LNCAP (cell line): ENCODE results near the gene CLEC16A.

Experiments
- TF ChIP-seq, protein P1 (sequence below): fragments of 450-650 bp; IDR thresholded peaks from 2 replicates; pipeline ENCODE4 v1.5.1; 2017; ENCODE audit warnings: mild to moderate bottlenecking

Gene CLEC16A, protein sequence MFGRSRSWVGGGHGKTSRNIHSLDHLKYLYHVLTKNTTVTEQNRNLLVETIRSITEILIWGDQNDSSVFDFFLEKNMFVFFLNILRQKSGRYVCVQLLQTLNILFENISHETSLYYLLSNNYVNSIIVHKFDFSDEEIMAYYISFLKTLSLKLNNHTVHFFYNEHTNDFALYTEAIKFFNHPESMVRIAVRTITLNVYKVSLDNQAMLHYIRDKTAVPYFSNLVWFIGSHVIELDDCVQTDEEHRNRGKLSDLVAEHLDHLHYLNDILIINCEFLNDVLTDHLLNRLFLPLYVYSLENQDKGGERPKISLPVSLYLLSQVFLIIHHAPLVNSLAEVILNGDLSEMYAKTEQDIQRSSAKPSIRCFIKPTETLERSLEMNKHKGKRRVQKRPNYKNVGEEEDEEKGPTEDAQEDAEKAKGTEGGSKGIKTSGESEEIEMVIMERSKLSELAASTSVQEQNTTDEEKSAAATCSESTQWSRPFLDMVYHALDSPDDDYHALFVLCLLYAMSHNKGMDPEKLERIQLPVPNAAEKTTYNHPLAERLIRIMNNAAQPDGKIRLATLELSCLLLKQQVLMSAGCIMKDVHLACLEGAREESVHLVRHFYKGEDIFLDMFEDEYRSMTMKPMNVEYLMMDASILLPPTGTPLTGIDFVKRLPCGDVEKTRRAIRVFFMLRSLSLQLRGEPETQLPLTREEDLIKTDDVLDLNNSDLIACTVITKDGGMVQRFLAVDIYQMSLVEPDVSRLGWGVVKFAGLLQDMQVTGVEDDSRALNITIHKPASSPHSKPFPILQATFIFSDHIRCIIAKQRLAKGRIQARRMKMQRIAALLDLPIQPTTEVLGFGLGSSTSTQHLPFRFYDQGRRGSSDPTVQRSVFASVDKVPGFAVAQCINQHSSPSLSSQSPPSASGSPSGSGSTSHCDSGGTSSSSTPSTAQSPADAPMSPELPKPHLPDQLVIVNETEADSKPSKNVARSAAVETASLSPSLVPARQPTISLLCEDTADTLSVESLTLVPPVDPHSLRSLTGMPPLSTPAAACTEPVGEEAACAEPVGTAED

DNA sequence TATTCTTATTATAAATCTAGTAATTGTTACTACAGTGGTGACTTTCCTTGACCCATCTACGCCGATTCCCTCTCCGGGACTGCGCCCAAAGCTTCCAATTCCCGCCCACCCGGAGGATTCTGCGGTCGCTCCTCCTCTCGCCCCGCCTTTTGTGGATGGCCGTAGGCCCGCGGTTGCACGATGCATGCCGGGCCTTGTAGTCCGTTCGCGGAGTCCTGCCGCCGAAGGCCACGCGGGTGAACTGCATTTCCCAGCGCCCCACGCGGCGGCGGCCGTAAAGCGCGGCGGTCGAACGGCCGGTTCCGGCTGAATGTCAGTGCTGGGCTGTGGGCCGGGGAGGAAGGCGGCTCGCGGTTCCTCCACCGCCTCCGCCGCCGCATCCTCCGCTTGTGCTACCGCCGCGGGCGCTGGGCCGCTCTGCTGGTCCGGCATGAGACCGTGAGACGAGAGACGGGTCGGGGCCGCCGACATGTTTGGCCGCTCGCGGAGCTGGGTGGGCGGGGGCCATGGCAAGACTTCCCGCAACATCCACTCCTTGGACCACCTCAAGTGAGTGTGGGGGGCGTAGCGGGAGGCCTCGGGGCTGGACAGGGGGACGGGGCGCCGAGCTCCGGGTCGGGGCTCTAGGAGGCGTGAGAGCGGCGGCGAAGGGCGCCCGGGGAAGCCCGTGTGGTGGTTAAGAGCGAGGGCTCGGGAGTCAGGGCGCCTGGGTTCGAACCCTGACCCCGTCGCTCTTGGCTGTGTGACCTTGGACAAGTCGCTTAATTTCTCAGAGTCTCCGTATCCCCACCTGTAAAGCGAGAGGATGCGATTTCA lies at the start of gene CLEC16A:
TSS of gene CLEC16A (plus strand) at position 316 of the 816 bp plus-strand sequence. CDS start at position 470, 154 bp downstream.
- TF ChIP-seq, protein P1, sequence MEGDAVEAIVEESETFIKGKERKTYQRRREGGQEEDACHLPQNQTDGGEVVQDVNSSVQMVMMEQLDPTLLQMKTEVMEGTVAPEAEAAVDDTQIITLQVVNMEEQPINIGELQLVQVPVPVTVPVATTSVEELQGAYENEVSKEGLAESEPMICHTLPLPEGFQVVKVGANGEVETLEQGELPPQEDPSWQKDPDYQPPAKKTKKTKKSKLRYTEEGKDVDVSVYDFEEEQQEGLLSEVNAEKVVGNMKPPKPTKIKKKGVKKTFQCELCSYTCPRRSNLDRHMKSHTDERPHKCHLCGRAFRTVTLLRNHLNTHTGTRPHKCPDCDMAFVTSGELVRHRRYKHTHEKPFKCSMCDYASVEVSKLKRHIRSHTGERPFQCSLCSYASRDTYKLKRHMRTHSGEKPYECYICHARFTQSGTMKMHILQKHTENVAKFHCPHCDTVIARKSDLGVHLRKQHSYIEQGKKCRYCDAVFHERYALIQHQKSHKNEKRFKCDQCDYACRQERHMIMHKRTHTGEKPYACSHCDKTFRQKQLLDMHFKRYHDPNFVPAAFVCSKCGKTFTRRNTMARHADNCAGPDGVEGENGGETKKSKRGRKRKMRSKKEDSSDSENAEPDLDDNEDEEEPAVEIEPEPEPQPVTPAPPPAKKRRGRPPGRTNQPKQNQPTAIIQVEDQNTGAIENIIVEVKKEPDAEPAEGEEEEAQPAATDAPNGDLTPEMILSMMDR = no peak

DNA sequence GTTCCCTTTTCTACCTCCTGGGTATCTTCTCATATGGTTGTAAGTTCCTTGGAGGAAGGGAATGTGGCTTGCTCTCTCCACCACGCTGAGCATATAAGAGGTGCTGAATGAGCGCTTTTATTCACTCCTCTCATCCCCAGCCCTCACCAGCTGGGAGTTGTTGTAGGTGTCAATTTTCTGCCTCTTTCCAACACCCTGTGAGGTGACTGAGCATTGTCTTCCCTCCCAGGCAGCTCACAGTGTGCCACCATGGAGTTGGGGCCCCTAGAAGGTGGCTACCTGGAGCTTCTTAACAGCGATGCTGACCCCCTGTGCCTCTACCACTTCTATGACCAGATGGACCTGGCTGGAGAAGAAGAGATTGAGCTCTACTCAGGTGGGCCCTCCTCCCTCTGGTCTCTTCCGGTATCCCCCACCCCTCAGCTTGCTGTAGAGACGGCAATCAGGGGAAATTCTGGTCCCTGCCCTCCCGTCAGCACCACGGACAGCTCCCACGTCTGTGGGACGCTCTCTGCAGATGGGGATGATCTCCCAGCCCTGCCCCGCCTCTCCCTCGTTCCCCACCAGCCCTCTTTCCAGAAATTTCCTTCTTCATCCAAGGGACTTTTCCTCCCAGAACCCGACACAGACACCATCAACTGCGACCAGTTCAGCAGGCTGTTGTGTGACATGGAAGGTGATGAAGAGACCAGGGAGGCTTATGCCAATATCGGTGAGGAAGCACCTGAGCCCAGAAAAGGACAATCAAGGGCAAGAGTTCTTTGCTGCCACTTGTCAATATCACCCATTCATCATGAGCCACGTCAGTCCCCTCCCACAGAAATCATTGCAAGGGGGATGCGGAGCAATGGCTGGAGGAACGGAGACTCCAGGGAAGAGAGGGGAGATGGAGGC lies 49.1 kb upstream of the CLEC16A start:
- TF ChIP-seq, protein P1 = no peak

DNA sequence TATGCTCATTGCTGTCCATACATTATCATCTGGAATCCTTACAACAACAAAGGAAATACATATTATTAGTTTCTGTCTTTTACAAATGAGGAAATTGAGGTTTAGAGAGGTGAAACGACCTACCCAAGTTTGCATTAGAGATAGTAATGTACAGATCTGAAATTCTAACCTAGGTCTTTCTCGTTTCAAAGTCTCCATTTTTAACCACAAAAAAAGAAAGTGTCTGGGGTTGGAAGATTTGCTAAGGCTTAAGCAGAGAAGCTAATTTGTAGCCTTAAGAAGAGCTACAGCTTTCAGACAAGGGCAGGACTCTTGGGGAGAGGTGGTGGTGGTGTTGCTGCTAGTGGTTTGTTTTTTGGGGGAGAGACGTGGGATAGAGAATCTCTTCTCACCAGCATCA lies 48.2 kb upstream of the CLEC16A start:
- TF ChIP-seq, protein P1 = no peak

DNA sequence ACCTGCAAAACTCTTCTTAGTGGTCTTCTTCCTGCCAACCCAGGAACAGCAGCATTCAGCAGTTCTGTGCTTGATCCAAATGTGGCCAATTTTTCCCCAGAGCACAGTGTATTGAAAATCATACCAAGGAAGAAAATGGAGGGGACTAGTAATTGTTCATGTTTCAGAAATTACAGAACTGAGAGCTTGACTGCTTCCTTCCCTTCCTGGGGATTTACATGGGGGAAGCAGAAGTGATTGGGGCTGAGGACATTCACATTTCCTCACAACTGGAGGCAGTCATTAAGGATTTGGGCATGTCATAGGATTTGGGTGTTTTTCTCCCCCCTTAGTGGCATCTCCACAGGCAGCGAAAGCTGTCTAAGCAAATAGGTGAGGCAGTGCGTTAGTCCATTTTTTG lies 47.6 kb upstream of the CLEC16A start:
- TF ChIP-seq, protein P1 = no peak

DNA sequence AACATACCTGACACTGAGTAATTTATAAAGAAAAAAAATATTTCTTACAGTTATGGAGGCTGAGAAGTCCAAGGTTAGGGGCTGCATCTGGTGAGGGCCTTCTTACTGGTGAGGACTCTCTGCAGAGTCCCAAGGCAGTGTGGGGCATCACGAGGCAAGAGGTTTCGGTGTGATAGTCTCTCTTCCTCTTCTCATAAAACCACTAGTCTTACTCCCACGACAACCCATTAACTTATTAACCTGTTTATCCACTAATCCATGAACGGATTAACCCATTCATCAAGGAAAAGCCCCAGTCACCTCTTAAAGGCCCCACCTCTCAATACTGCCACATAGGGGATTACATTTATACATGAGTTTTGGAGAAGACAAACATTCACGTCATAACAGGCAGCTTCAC lies 47.2 kb upstream of the CLEC16A start:
- TF ChIP-seq, protein P1 = no peak

DNA sequence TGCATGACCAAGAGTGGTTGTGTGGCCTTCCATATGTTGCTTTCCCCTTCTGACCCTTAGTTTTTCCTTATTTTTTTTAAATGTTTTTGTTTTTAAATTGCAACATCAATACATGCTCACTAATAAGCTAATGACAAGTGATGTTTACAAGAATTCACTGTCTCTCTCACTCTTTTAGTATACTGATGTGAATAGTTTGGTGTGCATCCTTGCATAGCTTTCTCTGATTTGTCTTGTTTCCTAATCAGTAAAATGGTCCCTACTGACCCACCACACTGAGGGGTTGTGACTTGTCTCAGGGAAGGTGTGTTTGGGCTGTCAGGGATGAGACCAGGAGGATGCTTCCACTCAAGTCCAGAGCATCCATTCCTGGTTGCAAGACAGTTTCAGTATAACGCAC lies 41.4 kb upstream of the CLEC16A start:
- TF ChIP-seq, protein P1 = no peak
